Astrocyte of the spinal cord (primary cell): ENCODE data around the gene CACNB2.

ENCODE experiments used
- DNase-seq: peaks from one replicate; pipeline ENCODE4 v3.0.0; 2011; ENCODE audit warnings: low read depth, low spot score
- H3K4me3 ChIP-seq: 2 replicates; pipeline ENCODE4 v1.5.1; 2011; ENCODE audit warnings: low read depth, mild to moderate bottlenecking, low read length, moderate library complexity
- CTCF ChIP-seq: IDR thresholded peaks from 2 replicates; pipeline ENCODE4 v1.5.1; 2012; ENCODE audit warnings: low read depth, mild to moderate bottlenecking, low read length, inconsistent platforms
- in situ Hi-C: cut with HindIII; loops from 2 replicates; pipeline ENCODE4 v1.10.0; 2017; ENCODE audit warnings: low sequenced_read_pairs

Gene CACNB2

GRCh38 chr10:18290651-18291313 lies 150.6 kb downstream of the CACNB2 start:
- TF ChIP-seq CTCF = no peak
- DNase-seq = no peak
- no peak overlapping the region for H3K4me3 ChIP-seq
- in situ Hi-C loops = no loop called here

GRCh38 chr10:18293536-18294510 lies 153.6 kb downstream of the CACNB2 start:
- DNase-seq = no peak
- in situ Hi-C loops = no loop called here
- TF ChIP-seq CTCF = no peak
- no peak overlapping the region for H3K4me3 ChIP-seq

GRCh38 chr10:18294633-18295032 lies 154.4 kb downstream of the CACNB2 start:
- TF ChIP-seq CTCF = no peak
- in situ Hi-C loops = no loop called here
- no peak for DNase-seq
- no peak overlapping the region for H3K4me3 ChIP-seq

- in situ Hi-C loops = no loop called here
- DNase-seq = no peak
- TF ChIP-seq CTCF = no peak
- H3K4me3 ChIP-seq = no peak overlapping the region
These were observed 157.4 kb downstream of the CACNB2 start for GRCh38 chr10:18297659-18298058.

GRCh38 chr10:18298256-18298655 lies 158.0 kb downstream of the CACNB2 start:
- in situ Hi-C loops = no loop called here
- H3K4me3 ChIP-seq = no peak overlapping the region
- no peak for DNase-seq
- TF ChIP-seq CTCF = no peak

- H3K4me3 ChIP-seq = no peak overlapping the region
- no peak for TF ChIP-seq CTCF
- in situ Hi-C loops = no loop called here
- no peak for DNase-seq
These were observed 163.9 kb downstream of the CACNB2 start for GRCh38 chr10:18303851-18304801.
